H9 (cell line): ENCODE results near the gene IQSEC1. TPM values are rescaled to one million over a fixed set of nuclear protein-coding genes. Genes with fewer than 3 reads are reported as not detected.

Experiments
- DNase-seq: peaks from one replicate; pipeline ENCODE4 v3.0.0-alpha.2; 2017
- H2AFZ ChIP-seq: one replicate; pipeline ENCODE4 v1.6.1; 2013; ENCODE audit warnings: mild to moderate bottlenecking, low read length, control low read depth, moderate library complexity
- H2AK5ac ChIP-seq: 2 replicates; pipeline ENCODE4 v1.6.1; 2013; ENCODE audit warnings: low read length, control low read depth, mixed read lengths; ENCODE audit not compliant: insufficient read length
- H2BK120ac ChIP-seq: one replicate; pipeline ENCODE4 v1.6.1; 2013; ENCODE audit warnings: low read depth, mild to moderate bottlenecking, low read length, control low read depth, inconsistent platforms; ENCODE audit not compliant: poor library complexity, severe bottlenecking
- H2BK12ac ChIP-seq: 2 replicates; pipeline ENCODE4 v1.6.1; 2013; ENCODE audit warnings: low read length, control low read depth, mixed read lengths, low read depth; ENCODE audit not compliant: insufficient read length
- H2BK15ac ChIP-seq: 2 replicates; pipeline ENCODE4 v1.6.1; 2013; ENCODE audit warnings: low read depth, low read length, control low read depth
- H2BK20ac ChIP-seq: one replicate; pipeline ENCODE4 v1.6.1; 2013; ENCODE audit warnings: low read depth, mild to moderate bottlenecking, low read length, control low read depth, inconsistent platforms; ENCODE audit not compliant: poor library complexity, severe bottlenecking
- H2BK5ac ChIP-seq: 2 replicates; pipeline ENCODE4 v1.6.1; 2013; ENCODE audit warnings: low read length, control low read depth, mixed read lengths; ENCODE audit not compliant: insufficient read length
- H3K14ac ChIP-seq: 2 replicates; pipeline ENCODE4 v1.6.1; 2013; ENCODE audit warnings: low read length, control low read depth; ENCODE audit not compliant: insufficient read depth
- H3K18ac ChIP-seq: 2 replicates; pipeline ENCODE4 v1.6.1; 2013; ENCODE audit warnings: low read depth, mild to moderate bottlenecking, mixed read lengths, low read length, control low read depth; ENCODE audit not compliant: insufficient read length
- H3K23ac ChIP-seq: 2 replicates; pipeline ENCODE4 v1.6.1; 2013; ENCODE audit warnings: low read length, control low read depth, mixed read lengths, low read depth; ENCODE audit not compliant: insufficient read length
- H3K23me2 ChIP-seq: 2 replicates; pipeline ENCODE4 v1.6.1; 2013; ENCODE audit warnings: low read depth, mild to moderate bottlenecking, mixed read lengths, low read length, control low read depth; ENCODE audit not compliant: insufficient read length, poor library complexity, severe bottlenecking
- H3K27ac ChIP-seq: 2 replicates; pipeline ENCODE4 v1.5.1; 2013; ENCODE audit warnings: low read length, control low read depth, mixed read lengths, low read depth; ENCODE audit not compliant: insufficient read length
- H3K27me3 ChIP-seq: 2 replicates; pipeline ENCODE4 v1.6.1; 2013; ENCODE audit warnings: low read length, control low read depth, inconsistent platforms; ENCODE audit not compliant: insufficient read depth
- H3K4ac ChIP-seq: 2 replicates; pipeline ENCODE4 v1.6.1; 2013; ENCODE audit warnings: low read depth, mild to moderate bottlenecking, control low read depth, inconsistent platforms, low read length, moderate library complexity
- H3K4me1 ChIP-seq: 2 replicates; pipeline ENCODE4 v1.6.1; 2013; ENCODE audit warnings: low read length, control low read depth, inconsistent platforms; ENCODE audit not compliant: insufficient read depth
- H3K4me2 ChIP-seq: 2 replicates; pipeline ENCODE4 v1.6.1; 2013; ENCODE audit warnings: low read length, control low read depth, mixed read lengths; ENCODE audit not compliant: insufficient read length, insufficient read depth
- H3K56ac ChIP-seq: 2 replicates; pipeline ENCODE4 v1.6.1; 2013; ENCODE audit warnings: low read depth, mild to moderate bottlenecking, mixed read lengths, low read length, control low read depth; ENCODE audit not compliant: insufficient read length
- H3K79me1 ChIP-seq: 2 replicates; pipeline ENCODE4 v1.6.1; 2013; ENCODE audit warnings: low read depth, mild to moderate bottlenecking, moderate library complexity, low read length, control low read depth, inconsistent platforms; ENCODE audit not compliant: insufficient read depth, poor library complexity, severe bottlenecking
- H3K79me2 ChIP-seq: 2 replicates; pipeline ENCODE4 v1.6.1; 2013; ENCODE audit warnings: low read length, control low read depth, inconsistent platforms; ENCODE audit not compliant: insufficient read depth
- H3K9ac ChIP-seq: 2 replicates; pipeline ENCODE4 v1.6.1; 2013; ENCODE audit warnings: low read length, control low read depth, mixed read lengths; ENCODE audit not compliant: insufficient read length; ENCODE audit errors: extremely low read depth
- H3K9me3 ChIP-seq: one replicate; pipeline ENCODE4 v1.6.1; 2013; ENCODE audit warnings: low read depth, low read length, inconsistent platforms; ENCODE audit not compliant: control insufficient read depth
- H3T11ph ChIP-seq: one replicate; pipeline ENCODE4 v1.6.1; 2013; ENCODE audit warnings: mild to moderate bottlenecking, low read length, control low read depth, inconsistent platforms
- H4K20me1 ChIP-seq: one replicate; pipeline ENCODE4 v1.6.1; 2013; ENCODE audit not compliant: control insufficient read depth, insufficient read length, insufficient read depth
- H4K5ac ChIP-seq: 2 replicates; pipeline ENCODE4 v1.6.1; 2013; ENCODE audit warnings: low read depth, mild to moderate bottlenecking, mixed read lengths, low read length, control low read depth; ENCODE audit not compliant: insufficient read length
- H4K8ac ChIP-seq: replicated peaks from 2 replicates; pipeline ENCODE4 v1.6.1; 2013; ENCODE audit warnings: low read length, control low read depth, mixed read lengths, low read depth; ENCODE audit not compliant: insufficient read length
- H4K91ac ChIP-seq: 2 replicates; pipeline ENCODE4 v1.6.1; 2013; ENCODE audit warnings: low read depth, mild to moderate bottlenecking, moderate library complexity, mixed read lengths, low read length, control low read depth; ENCODE audit not compliant: insufficient read length
- H3K27ac Mint-ChIP-seq, 3 experiments: 2 replicates in 2 of 3; 3 replicates in 1 of 3; pipeline ENCODE4 v1.8.0; 2020 to 2021; ENCODE audit warnings: mixed read lengths in 3 of 3, mild to moderate bottlenecking in 1 of 3, moderate library complexity in 1 of 3
- H3K27me3 Mint-ChIP-seq: 2 replicates; pipeline ENCODE4 v1.8.0; 2021; ENCODE audit warnings: low read depth, mild to moderate bottlenecking, moderate library complexity, mixed read lengths
- H3K36me3 Mint-ChIP-seq, 3 experiments: 2 replicates in 2 of 3; 3 replicates in 1 of 3; pipeline ENCODE4 v1.8.0; 2020 to 2021; ENCODE audit warnings: low read depth in 3 of 3, mixed read lengths in 3 of 3; ENCODE audit not compliant: insufficient read depth in 1 of 3
- H3K4me1 Mint-ChIP-seq, 2 experiments: 2 replicates each; pipeline ENCODE4 v1.8.0; 2020; ENCODE audit warnings: mixed read lengths in 2 of 2
- H3K4me3 Mint-ChIP-seq, 2 experiments: 2 replicates in 1 of 2; 3 replicates in 1 of 2; pipeline ENCODE4 v1.8.0; 2020 to 2021; ENCODE audit warnings: mild to moderate bottlenecking in 2 of 2, mixed read lengths in 2 of 2, moderate library complexity in 1 of 2
- H3K9me3 Mint-ChIP-seq, 2 experiments: 2 replicates in 1 of 2; 3 replicates in 1 of 2; pipeline ENCODE4 v1.8.0; 2020; ENCODE audit warnings: mild to moderate bottlenecking in 2 of 2, mixed read lengths in 2 of 2, moderate library complexity in 1 of 2
- WGBS: extraction: QIAGEN DNeasy Blood & Tissue Kit; methylation state at CpG from one replicate; pipeline ENCODE4 v1.1.7; 2013; ENCODE audit warnings: missing lambda C conversion rate, low lambda C conversion rate, mixed read lengths; ENCODE audit not compliant: insufficient read length; ENCODE audit errors: extremely low coverage; 5-methylcytosine and 5-hydroxymethylcytosine counted together
- total RNA-seq: library from RNA; stranded (reverse); gene quantifications from 2 replicates; pipeline ENCODE4 v1.2.1, GENCODE V29; 2021
- TF ChIP-seq, protein P1 (sequence below): fragments of 200-600 bp; sonication (generic); conservative IDR thresholded peaks from 3 replicates; pipeline ENCODE4 v1.8.0; 2021; ENCODE audit warnings: antibody characterized with exemption, mild to moderate bottlenecking

The IQSEC1 gene
- total RNA-seq, 1 experiment from 2014 or later, result 19.1 TPM

GRCh38 chr3:13058346-13059120 is 14.7 kb downstream of the IQSEC1 start:
- no peak overlapping the region for H3T11ph ChIP-seq
- H2BK12ac ChIP-seq, result no peak overlapping the region
- no peak overlapping the region for H2BK5ac ChIP-seq
- H3K4ac ChIP-seq, result no peak overlapping the region
- no peak for DNase-seq
- H2BK15ac ChIP-seq, result no peak overlapping the region
- no peak overlapping the region for H3K18ac ChIP-seq
- H2BK20ac ChIP-seq, result no peak overlapping the region
- WGBS, result no CpG with 5 or more reads among the region's 11 CpGs
- H3K14ac ChIP-seq, result no peak overlapping the region
- no peak overlapping the region for H2BK120ac ChIP-seq
- TF ChIP-seq, protein P1, sequence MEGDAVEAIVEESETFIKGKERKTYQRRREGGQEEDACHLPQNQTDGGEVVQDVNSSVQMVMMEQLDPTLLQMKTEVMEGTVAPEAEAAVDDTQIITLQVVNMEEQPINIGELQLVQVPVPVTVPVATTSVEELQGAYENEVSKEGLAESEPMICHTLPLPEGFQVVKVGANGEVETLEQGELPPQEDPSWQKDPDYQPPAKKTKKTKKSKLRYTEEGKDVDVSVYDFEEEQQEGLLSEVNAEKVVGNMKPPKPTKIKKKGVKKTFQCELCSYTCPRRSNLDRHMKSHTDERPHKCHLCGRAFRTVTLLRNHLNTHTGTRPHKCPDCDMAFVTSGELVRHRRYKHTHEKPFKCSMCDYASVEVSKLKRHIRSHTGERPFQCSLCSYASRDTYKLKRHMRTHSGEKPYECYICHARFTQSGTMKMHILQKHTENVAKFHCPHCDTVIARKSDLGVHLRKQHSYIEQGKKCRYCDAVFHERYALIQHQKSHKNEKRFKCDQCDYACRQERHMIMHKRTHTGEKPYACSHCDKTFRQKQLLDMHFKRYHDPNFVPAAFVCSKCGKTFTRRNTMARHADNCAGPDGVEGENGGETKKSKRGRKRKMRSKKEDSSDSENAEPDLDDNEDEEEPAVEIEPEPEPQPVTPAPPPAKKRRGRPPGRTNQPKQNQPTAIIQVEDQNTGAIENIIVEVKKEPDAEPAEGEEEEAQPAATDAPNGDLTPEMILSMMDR, result no peak
- Mint-ChIP-seq H3K27me3 (no peaks in the 10 kb centered on the region; the same call in 1 of the 2 replicates), H3K4me1 (peaks cover 9 to 13% of the 10 kb centered on the region in 2 experiments), H3K9me3 (no peaks in the 10 kb centered on the region), H3K27ac (no peak overlapping the region), H3K4me3 (no peak overlapping the region), H3K36me3 (no peaks in the 10 kb centered on the region; a peak in 2 of 7 replicates)
- no peaks in the 10 kb centered on the region for H3K4me1 ChIP-seq
- H3K79me2 ChIP-seq, result no peaks in the 10 kb centered on the region
- H4K5ac ChIP-seq, result no peak overlapping the region
- H2AFZ ChIP-seq, result no peak overlapping the region
- no peak overlapping the region for H3K27ac ChIP-seq
- no peak overlapping the region for H3K4me2 ChIP-seq
- H3K56ac ChIP-seq, result no peak overlapping the region
- H3K23me2 ChIP-seq, result no peaks in the 10 kb centered on the region
- no peak overlapping the region for H3K9ac ChIP-seq
- H3K23ac ChIP-seq, result no peak overlapping the region
- no peaks in the 10 kb centered on the region for H3K79me1 ChIP-seq
- H4K8ac ChIP-seq, result no peak overlapping the region
- H4K91ac ChIP-seq, result no peak overlapping the region
- H4K20me1 ChIP-seq, result no peaks in the 10 kb centered on the region
- H3K9me3 ChIP-seq, result no peaks in the 10 kb centered on the region
- no peaks in the 10 kb centered on the region; the same call in 1 of the 2 replicates for H3K27me3 ChIP-seq
- H2AK5ac ChIP-seq, result no peak overlapping the region
